SIG-M5 (cell line): ENCODE results near the gene FNBP1L.

Source experiments
- DNase-seq: peaks from one replicate; lab custom pipeline; 2025; lab: John Stamatoyannopoulos, UW

FNBP1L gene

DNA sequence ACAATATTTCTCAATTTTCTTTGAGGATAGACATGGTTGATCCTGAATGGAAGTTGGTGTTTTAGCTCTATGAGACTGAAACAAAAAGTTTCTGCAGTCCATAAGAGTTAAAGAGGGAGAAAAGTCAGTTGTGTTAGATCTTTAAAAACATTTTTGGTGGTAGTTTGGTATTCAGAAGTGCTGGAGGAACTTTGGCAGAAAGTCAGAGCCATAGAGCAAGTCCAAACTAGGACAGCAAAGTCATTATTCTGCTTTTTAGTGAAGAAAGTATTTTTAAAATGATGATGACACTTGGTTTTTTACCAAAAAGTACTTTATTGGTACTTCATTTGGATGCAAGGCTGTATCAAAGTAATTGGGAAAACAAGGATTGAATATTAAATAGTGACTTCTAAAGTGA, 41.8 kb downstream of the FNBP1L start:
- DNase-seq, result no peak

DNA sequence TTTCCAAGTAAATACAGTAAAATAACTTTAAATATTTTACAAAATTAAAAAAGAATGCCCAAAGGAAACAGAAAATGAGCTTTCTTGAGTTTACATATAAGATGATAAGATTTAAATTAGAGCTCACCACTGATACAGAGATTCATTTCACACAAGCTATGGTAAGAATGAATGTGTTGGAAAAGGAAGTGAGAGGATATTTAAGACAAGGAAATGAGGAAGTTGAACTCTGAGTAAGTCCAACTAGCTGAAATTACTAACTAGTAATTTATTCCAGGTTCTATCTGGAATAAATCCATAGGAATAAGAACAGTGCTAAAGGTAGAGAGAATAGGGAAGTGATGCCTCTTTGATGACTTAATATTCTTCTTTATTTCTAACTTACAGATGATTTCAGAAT, 42.4 kb downstream of the FNBP1L start:
- DNase-seq, result no peak

DNA sequence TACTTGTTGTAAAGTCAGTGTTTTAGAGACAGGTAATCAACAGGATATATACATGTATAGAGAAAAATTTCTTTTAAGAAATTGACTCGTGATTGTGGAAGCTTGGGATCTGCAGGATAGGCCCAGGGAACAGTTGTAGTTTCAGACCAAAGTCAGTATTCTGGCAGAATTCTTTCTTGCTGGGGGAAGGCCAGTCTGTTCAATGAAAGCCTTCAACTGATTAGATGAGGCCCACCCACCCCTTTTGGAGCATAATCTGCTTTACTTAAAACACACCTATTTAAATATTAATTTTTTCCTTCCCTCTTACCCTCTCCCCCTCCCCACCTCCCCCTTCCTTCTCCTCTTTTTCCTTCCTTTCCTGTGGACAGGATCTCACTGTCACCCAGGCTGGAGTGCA, 48.0 kb downstream of the FNBP1L start:
- no peak for DNase-seq

DNA sequence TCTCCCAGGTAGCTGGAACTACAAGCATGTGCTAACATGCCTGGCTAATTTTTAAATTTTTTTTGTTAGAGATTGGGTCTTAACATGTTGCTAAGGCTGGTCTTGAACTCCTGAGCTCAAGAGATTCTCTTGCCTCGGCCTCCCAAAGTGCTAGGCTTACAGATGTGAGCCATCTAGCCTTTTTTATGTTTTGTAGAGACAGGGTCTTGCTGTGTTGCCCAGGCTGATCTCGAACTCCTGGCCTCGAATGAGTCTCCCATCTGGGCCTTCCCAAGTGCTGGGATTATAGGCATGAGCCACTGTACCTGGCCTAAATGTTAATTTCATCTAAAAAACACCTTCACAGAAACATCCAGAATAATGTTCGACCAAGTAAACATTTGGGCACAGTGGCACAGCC, 48.6 kb downstream of the FNBP1L start:
- DNase-seq, result no peak

DNA sequence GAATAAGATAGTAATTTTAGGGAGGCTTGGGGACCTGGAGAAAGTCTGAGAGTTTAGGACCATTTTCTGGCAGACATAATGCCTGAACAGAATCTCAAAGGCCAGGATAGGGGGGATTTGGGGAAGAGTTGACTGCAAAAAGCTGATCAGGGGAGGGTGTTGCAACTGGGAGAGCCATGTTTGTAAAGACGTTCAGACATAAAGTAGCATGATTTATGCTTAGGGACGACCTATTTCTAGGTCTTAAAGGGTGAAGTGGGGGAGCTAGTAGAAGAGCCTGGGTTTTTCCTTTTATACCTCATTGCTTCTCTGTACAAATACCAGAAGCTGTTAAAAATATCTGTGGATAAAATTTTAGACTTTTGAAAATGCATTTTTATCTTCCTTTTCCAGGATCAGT, 51.2 kb downstream of the FNBP1L start:
- no peak for DNase-seq

DNA sequence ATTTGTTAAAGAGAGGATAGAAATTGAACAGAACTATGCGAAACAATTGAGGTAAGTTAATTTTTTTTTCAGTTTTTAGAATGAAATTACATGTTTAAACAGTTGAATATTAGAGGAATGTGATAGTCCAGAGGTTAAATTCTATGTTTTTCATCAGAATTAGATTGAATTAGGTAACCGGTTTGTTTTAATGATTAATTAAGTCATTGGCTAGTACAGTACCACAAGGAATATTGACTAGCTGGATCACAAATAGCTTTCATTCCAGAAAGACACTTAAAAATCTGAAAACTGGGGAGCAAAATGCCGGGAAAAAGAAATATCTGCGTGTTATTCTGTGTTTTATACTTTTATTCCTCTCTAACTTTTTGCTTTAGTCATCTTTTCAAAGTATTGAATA, 51.6 kb downstream of the FNBP1L start:
- DNase-seq, result no peak

DNA sequence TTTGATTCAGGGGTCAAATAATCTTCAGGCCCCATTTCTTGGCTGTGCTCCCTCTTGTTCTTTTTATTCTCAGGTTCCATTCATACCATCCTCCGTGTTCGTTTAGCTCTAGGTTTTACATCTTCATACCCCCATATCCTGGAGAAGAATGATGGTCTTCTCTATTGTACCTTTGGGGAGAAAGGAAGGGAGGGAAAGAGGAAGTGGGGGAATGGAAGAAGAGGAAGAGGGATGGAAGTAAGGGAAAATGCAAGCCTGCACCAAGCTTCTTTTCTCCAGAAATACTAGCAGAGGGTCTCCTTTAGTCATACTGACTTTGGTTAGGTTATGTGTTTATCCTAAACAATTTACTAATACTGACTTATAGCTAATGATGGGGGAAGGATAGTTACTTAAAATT, 52.4 kb downstream of the FNBP1L start:
- no peak for DNase-seq

DNA sequence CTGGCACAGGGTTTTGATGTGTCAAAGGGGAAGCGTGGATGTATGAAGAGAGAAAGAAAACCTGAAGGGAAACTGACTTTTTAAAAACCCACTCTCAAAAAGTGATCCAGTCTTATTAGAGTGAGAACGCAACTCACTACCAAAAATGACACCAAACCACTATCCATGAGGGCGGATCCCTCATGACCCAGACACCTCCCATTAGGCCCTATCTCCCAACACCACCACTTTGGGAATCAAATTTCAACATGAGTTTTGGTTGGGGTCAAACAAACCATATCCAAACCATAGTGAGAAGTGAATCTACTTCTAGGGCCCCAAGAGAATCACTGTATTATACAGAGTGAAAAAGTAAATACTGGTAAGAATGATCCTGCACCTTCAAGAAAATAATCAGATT, 53.5 kb downstream of the FNBP1L start:
- no peak for DNase-seq

DNA sequence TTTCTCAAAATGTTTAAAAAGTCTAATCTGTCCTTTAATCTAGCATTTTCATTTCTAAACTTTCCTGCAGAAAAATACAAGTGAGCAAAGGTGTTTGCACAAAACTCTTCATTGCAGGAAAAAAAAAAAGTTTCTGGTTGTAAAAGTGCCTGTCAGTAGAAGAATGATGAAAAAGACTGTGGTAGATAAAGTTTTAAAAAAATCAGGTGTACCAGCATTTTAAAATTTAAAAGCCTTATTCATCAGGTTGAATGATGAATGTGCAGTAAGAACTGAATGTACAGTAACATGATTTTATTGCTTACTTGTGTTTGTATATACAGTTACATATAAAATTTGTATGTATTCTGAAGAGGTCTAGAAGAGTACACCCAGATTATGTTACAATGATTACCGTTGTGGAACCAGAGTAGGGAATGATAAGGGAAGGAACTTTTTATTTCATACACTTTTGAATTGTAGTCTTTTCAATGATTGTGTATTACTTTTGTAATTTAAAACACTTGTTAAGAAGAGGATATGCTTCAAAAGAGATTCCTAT, 54.0 kb downstream of the FNBP1L start:
- no peak for DNase-seq

DNA sequence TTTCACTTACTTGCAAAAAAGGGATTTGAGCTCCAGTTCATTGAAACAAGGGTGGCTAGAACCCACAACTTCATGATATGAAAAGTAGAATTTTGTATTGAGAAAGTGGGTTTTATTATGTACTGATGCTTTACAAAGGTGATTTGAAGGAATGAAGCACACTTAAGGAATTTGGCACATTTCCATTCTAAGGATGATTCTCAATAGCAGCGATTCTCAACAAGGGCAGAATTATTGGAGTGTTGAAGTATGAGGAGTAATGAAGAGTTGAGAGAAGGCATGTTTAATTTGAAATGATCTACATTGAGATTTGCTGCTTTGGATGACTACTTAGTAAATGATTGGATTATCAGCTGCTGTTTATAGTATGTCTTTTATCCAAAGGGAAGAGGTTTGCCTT, 54.7 kb downstream of the FNBP1L start:
- no peak for DNase-seq

DNA sequence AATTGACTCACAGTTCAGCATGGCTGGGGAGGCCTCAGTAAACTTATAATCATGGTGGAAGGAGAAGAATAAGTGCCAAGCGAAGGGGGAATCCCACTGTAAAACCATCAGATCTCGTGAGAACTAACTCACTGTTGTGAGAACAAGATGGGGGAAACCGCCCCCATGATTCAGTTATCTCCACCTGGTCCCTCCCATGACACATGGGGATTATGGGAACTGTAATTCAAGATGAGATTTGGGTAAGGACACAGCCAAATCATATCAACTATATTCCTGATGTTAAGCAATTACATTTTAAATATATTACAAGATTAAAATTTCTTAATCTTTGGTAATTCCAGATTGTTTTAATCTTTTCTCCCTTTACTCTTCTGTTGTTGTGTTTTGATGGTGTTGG, 55.2 kb downstream of the FNBP1L start:
- DNase-seq, result no peak

DNA sequence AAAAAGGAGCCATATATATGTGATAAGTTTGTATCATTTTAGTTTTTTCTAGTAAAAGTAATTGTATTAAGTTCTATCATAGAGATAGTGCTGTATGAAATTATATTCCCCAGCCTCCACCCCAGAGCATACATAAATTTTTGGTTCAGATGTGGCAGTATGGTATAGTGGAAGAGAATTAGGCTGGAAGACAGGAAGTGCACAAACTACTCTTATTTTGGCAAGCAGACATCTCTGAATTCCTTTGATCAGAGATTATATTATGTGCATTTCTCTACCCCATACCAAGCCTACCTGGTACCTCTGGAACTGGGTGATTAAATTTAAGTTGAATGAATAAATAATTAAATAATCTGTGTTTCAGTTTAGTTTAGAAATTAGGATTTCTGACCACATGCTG, 55.9 kb downstream of the FNBP1L start:
- no peak for DNase-seq

DNA sequence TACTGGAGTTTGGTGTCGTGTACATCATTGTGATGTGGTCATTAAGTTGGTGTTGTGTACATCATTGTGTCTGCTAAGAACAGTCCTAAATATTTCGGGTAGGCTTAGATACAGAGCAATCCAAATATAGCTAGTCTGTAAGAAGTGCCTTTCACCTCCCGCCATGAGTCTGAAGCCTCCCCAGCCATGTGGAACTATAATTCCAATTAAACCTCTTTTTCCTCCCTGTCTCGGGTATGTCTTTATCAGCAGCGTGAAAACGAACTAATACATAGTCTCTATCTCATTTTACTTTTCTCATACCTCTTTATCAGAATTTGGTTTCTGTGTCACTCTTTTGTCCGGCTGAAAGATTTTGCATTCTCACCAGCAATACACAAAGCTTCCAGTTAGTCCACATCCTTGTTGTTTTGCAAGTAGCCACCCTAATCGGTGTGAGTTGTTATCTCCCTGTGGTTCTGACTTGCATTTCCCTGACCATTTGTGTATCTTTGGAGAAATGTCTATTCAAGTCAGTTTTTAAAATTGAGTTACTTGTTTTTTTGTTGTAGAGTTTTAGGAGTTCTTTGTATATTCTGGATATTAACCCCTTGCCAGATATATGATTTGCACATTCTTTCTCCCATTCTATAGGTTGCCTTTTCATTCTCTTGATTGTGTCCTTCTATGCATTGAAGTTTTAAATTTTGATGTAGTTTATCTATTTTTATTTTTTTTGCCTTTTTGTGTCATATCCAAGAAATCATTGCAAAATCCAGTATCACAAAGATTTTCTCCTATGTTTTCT, 56.5 kb downstream of the FNBP1L start:
- DNase-seq, result no peak

DNA sequence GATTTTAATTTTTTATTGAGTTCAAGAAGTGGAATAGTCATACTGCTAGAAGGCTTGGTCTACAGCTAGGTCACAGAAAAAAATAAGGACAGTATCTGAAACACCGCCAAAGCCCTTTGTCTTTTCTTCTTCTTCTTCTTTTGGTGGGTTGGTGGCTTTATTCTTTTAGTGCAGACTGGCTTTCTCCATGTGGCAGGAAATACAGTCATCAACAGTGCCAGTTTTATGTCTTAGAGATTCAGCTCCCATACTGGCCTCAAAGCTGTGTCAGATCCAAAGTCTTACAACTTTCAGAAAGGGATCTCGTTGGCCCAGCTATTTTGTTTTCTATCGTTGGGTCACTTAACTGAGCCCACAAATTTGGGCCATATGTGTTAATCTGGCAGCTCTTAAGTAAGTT, 58.2 kb downstream of the FNBP1L start:
- DNase-seq, result no peak

DNA sequence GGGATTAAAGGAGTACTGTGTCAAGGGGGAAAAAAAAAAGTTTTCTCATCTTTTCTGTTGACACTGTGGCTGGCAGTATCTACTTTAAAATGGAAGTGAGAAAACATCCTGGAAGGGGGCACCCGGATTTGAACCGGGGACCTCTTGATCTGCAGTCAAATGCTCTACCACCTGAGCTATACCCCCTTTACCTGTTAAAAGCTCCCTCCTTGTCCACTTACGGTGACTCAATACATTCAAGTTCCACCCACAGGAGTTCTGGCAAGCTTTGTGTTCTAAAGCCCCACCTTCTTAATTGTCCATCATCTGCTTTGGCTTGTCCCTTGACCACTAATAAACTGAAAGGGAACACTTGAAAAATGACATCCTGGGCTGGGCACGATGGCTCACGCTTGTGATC, 68.2 kb downstream of the FNBP1L start:
- no peak for DNase-seq

DNA sequence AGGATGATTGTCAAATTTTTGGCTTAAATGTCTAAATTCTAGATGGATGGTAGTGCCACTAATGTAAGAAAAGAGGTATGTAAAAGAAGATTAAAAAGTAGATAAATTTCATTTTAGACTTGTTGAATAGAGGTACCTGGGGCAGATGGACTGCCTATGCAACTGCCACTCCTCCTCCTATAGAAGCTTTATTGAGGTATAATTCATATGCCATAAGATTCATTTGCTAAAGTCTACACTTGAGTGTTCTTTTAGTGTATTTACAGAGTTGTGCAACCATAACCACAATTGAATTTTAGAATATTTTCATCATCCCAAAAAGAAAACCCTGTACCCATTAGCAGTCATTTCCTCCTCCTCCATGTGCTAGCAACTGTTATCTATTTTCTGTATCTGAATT, 70.6 kb downstream of the FNBP1L start:
- no peak for DNase-seq

DNA sequence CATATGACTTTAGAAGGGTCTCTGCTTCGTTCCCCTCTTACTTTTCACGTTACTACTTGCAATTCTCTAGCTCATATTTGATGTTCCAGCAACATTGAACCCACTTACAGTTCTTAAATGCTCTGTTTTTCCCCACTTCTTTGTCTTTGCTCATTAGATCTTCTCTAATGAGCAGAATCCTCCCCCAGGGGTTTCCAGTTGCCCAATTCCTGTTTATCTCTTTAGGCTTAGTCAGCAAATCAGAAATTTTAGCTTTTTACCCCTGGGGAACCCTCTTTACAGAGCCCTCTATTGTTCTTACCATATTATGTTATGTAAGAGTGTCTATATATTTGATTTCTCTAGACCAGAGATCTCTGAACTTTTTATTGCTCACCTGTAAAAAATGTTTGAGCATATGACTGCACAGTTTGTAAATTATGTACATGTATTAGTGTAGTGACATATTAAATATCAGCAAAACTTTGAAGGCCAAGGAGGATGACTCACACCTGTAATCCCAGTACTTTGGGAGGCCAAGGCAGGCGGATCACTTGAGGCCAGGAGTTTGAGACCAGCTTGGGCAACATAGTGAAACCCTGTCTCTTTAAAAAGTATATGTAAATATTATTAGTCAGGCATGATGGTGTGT, 71.4 kb downstream of the FNBP1L start:
- DNase-seq, result no peak

DNA sequence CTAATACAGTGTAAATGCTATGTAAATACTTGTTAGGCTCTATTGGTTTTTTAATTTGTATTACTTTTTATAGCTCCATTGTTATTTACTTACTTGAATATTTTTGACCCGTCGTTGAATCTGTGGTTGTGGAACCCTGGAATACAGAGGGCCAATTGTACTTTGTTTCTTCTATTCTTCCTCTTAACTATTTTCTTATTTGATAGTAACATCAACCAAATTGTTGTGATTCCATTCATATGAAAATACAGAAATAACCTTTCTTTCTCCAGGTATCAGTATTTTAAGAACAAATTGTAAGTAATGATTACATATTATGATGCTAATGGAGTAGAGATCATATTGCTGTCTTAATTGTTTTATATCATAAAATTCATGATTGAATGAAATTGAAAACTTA, 73.7 kb downstream of the FNBP1L start:
- DNase-seq, result no peak

DNA sequence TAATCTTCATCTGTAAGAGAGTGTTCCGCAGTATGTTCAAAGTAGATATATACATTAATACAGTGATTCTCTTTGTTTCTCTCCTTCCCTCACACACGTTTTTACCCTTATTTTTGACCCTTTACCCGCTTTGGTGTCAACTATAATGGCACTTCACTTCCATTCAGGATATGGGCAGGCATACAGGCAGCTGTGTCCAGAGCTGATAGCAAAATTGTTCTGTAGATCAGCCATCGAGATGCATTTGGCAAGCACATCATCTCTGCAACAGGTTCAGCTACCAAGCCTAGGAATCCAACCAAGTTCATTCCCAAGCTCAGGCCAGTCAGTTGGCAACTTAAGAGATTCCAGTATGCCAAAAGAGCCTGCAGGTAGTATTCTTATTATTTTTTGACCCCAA, 74.8 kb downstream of the FNBP1L start:
- DNase-seq, result no peak

DNA sequence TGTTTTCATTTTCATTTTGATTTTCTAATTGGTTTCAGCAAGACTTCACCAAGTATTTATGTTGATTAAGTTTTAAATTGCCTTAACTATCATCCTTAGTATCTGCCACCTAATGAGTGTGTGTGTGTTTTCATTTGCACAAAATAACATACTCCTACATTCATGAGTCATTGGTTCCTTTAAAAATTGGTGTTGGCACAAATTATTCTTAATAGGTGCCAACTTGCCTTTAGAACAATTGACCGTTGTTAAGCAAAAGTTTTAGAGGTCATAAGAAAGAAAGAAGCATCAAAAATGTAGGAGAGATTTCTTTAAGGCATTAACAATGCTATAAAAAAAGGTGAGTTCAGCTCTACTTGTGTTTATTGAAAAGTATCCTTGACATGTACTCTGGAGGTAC, 77.5 kb downstream of the FNBP1L start:
- DNase-seq, result no peak

DNA sequence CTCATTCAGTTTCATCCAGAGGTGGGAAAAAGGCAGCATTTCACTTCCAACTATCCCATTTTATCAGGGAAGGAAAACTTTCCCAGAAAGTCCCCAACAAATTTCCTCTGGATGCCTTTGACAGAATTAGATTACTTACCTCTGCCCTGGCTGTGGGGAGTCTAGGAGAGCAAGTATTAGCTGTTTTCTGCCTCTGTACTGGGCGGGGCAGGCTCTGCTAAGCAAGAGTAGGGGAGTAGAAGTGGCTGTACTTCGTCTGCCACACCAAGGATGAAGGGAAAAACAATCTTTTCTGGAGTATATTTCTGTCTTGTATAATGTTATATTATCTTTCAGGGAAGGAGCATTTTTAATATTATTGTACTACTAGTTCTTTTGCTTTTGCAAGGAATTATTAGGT, 78.5 kb downstream of the FNBP1L start:
- no peak for DNase-seq

DNA sequence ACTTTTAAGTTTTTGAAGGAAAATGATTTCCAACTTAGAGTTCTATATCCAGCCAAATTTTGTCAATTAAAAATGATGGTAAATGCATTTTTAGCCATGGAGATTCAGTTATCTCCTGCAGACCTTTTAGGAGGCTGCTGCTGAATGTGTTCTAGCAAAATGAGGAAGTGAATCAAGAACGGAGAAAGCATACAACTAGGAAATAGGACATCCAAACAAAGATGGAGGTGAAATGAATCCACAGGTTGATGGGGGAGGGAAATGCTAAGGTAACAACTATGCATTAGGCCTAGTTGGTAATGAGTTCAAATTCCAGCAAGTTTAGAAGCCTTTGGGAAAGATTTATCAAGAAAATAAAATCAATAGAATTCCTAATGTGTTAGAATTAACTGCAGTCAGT, 80.5 kb downstream of the FNBP1L start:
- DNase-seq, result no peak

DNA sequence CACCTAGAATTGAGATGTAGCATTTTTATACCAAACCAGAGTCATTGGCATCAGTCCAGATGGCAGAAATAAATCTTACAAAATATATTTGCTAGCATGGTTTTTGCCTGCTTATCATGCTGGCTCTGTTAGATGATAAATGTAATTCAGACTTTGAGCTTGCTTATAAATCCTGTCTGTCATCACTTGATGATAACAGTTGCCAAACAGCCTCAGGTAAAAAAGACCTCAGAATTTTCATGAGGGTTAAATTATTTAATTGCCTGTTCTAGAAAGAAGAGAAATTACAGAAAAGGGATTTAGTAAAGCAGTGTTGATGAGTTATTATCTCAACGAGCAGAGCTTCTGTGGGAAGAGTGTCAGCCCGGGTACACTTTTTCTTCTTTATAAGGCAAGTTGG, 83.3 kb downstream of the FNBP1L start:
- no peak for DNase-seq
